ENCODE measurements around the gene IL37. TPM values are rescaled to one million over a fixed set of nuclear protein-coding genes. Genes with fewer than 3 reads are reported as not detected.

The IL37 gene
- total RNA-seq, 1 donor from 2014 or later, result not detected

DNA sequence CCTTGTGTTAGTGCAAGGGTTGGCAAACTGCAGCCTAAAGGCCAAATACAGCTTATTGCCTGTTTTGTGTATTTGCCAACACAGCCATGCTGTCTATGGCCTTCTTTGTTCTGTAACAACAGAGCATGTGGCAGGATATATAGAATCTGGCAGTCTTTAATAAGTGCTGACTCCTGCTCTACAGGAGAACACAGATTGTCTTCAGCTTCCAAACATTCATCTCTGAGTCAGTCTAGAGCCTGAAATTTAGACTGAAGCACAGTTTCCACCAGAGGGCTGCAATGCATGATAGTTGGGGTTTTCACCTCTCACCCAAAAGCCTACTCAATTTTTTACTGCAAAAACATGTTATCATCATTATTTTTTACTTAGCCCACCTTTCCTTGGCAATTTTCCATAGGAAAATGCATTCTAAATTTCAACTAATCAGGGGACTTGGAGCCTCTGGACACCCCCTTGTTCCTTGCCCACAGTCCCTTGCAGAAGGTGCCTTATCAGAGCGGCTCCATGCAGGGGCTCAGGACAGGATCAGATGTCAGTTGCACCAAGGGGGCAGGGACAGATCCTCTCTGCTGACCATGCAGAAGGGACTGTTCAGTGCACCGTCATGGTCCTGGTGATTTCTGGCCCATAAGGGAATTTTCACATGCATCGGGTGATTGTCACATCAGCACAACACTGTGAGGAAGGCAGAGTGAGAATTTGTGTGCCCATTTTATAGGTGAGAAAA lies 12.4 kb downstream of the IL37 start:
- Mint-ChIP-seq H3K9me3 (ENCODE audit: unreplicated experiment) (no peaks in the 10 kb centered on the region), H3K36me3 (ENCODE audit: low read depth, unreplicated experiment) (peaks cover 4% of the 10 kb centered on the region), H3K4me1 (ENCODE audit: unreplicated experiment) (peaks cover 2% of the 10 kb centered on the region), H3K27me3 (ENCODE audit: unreplicated experiment) (peaks cover 2% of the 10 kb centered on the region), H3K4me3 (ENCODE audit: unreplicated experiment) (no peak overlapping the region), H3K27ac (ENCODE audit: unreplicated experiment) (no peak overlapping the region)
- DNase-seq (ENCODE audit: low spot score), result no peak
- TF ChIP-seq, protein P1, sequence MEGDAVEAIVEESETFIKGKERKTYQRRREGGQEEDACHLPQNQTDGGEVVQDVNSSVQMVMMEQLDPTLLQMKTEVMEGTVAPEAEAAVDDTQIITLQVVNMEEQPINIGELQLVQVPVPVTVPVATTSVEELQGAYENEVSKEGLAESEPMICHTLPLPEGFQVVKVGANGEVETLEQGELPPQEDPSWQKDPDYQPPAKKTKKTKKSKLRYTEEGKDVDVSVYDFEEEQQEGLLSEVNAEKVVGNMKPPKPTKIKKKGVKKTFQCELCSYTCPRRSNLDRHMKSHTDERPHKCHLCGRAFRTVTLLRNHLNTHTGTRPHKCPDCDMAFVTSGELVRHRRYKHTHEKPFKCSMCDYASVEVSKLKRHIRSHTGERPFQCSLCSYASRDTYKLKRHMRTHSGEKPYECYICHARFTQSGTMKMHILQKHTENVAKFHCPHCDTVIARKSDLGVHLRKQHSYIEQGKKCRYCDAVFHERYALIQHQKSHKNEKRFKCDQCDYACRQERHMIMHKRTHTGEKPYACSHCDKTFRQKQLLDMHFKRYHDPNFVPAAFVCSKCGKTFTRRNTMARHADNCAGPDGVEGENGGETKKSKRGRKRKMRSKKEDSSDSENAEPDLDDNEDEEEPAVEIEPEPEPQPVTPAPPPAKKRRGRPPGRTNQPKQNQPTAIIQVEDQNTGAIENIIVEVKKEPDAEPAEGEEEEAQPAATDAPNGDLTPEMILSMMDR (IDR thresholded peaks at IDR 0.05; ENCODE audit: unreplicated experiment), result no peak

DNA sequence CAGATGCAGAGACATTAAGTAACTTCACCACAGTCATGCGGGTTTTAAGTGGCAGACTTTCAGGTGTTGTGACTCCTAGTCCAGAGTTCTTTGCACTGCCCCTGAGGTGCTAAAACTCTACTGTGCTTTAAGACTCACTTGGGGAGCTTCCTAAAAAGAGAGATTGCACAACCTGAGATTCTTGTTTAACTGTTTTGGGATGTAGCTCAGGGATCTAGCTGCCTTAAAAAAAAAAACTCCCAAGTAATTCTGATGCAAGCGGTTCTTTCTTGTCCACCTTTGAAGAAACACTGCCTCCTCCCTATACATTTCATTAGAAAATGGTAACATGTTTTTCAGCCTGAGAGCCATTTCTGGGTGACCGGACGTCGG lies 13.0 kb downstream of the IL37 start:
- Mint-ChIP-seq H3K27me3 (ENCODE audit: unreplicated experiment) (peaks cover 3% of the 10 kb centered on the region), H3K27ac (ENCODE audit: unreplicated experiment) (no peak overlapping the region), H3K9me3 (ENCODE audit: unreplicated experiment) (no peaks in the 10 kb centered on the region), H3K4me3 (ENCODE audit: unreplicated experiment) (no peak overlapping the region), H3K36me3 (ENCODE audit: low read depth, unreplicated experiment) (peaks cover 3% of the 10 kb centered on the region), H3K4me1 (ENCODE audit: unreplicated experiment) (peaks cover 2% of the 10 kb centered on the region)
- TF ChIP-seq, protein P1 (IDR thresholded peaks at IDR 0.05; ENCODE audit: unreplicated experiment), result no peak
- DNase-seq (ENCODE audit: low spot score), result no peak

DNA sequence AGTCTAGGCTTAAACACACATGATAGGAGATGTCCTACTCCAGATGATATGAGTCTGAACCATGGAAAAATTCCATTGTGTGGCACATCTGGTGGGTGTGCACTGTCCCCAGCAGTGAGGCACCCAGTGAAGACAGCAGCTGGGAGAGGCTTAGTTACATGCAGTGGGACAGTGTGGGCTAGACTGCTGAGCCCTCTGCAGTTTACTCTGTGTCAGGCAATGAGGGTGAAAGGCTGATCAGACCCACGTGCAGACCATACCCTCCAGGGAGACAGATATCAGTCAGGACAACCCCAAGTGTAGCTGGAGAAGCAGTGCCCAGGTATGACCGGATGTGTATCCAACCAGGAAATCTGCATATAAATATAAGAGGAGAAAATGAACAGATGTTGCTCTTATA lies 13.4 kb downstream of the IL37 start:
- no peak overlapping the region for H3K27ac Mint-ChIP-seq (ENCODE audit: unreplicated experiment)
- TF ChIP-seq, protein P1 (IDR thresholded peaks at IDR 0.05; ENCODE audit: unreplicated experiment), result no peak
- no peaks in the 10 kb centered on the region for H3K36me3 Mint-ChIP-seq (ENCODE audit: low read depth, unreplicated experiment)
- H3K27me3 Mint-ChIP-seq (ENCODE audit: unreplicated experiment), result peaks cover 3% of the 10 kb centered on the region
- no peak for DNase-seq (ENCODE audit: low spot score)
- H3K4me3 Mint-ChIP-seq (ENCODE audit: unreplicated experiment), result no peak overlapping the region
- peaks cover 2% of the 10 kb centered on the region for H3K4me1 Mint-ChIP-seq (ENCODE audit: unreplicated experiment)
- H3K9me3 Mint-ChIP-seq (ENCODE audit: unreplicated experiment), result no peaks in the 10 kb centered on the region

DNA sequence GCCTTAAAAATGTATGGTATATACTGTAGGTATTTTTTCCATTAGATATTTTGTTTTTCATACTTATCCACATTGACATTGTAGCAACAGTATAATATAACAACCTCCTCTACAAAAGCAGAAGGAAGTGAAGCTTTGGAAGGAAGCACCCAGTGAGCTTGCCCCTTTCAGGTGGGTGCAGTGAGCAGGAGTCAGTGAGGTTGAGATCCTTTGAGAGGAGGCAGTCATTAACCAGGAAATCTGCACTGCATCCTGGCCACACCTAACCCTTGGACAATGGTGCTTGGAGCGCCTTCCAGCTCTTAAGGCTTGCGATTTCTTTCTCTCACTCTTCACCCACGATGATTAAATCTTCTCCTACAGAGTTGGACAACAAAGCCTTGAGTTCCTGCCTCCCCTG lies 13.9 kb downstream of the IL37 start:
- no peak for DNase-seq (ENCODE audit: low spot score)
- peaks cover 3% of the 10 kb centered on the region for H3K27me3 Mint-ChIP-seq (ENCODE audit: unreplicated experiment)
- no peaks in the 10 kb centered on the region for H3K9me3 Mint-ChIP-seq (ENCODE audit: unreplicated experiment)
- H3K27ac Mint-ChIP-seq (ENCODE audit: unreplicated experiment), result no peak overlapping the region
- TF ChIP-seq, protein P1 (IDR thresholded peaks at IDR 0.05; ENCODE audit: unreplicated experiment), result no peak
- H3K4me3 Mint-ChIP-seq (ENCODE audit: unreplicated experiment), result no peak overlapping the region
- no peaks in the 10 kb centered on the region for H3K36me3 Mint-ChIP-seq (ENCODE audit: low read depth, unreplicated experiment)
- peaks cover 2% of the 10 kb centered on the region for H3K4me1 Mint-ChIP-seq (ENCODE audit: unreplicated experiment)

DNA sequence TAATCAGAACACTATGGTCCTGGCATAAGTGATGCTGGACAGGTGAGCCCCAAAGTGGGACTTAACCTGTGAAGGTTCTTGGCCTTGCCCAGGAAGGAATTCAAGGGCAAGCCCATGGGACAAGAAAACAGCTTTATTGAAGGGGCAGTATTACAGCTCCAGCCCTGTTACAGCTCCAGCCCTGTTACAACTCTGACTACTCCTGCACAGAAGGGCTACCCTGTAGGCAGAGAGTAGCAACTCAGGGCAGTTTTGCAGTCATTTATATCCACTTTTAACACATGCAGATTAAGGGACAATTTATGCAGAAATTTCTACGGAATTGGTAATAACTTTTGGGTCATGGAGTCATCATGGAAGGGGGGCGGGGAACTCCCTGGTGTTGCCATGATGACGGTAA lies 15.7 kb downstream of the IL37 start:
- Mint-ChIP-seq H3K9me3 (ENCODE audit: unreplicated experiment) (no peaks in the 10 kb centered on the region), H3K36me3 (ENCODE audit: low read depth, unreplicated experiment) (no peaks in the 10 kb centered on the region), H3K27me3 (ENCODE audit: unreplicated experiment) (peaks cover 5% of the 10 kb centered on the region), H3K4me3 (ENCODE audit: unreplicated experiment) (no peak overlapping the region), H3K4me1 (ENCODE audit: unreplicated experiment) (peaks cover 2% of the 10 kb centered on the region), H3K27ac (ENCODE audit: unreplicated experiment) (no peak overlapping the region)
- TF ChIP-seq, protein P1 (IDR thresholded peaks at IDR 0.05; ENCODE audit: unreplicated experiment), result no peak
- no peak for DNase-seq (ENCODE audit: low spot score)

Measured in endothelial cell (in vitro differentiated cells).